Measurements from ENCODE around the gene TTC33. TPM values are rescaled to one million over a fixed set of nuclear protein-coding genes. Genes with fewer than 3 reads are reported as not detected.
A peak's percentile ranks its signal among the peaks of the same experiment; 100 is the strongest.

TTC33 gene
- total RNA-seq, 3 donors from 2014 or later (not counting 1 experiment from before 2014, with no cell fraction given), result 7.3 to 11.4 (median 10.0) TPM

DNA sequence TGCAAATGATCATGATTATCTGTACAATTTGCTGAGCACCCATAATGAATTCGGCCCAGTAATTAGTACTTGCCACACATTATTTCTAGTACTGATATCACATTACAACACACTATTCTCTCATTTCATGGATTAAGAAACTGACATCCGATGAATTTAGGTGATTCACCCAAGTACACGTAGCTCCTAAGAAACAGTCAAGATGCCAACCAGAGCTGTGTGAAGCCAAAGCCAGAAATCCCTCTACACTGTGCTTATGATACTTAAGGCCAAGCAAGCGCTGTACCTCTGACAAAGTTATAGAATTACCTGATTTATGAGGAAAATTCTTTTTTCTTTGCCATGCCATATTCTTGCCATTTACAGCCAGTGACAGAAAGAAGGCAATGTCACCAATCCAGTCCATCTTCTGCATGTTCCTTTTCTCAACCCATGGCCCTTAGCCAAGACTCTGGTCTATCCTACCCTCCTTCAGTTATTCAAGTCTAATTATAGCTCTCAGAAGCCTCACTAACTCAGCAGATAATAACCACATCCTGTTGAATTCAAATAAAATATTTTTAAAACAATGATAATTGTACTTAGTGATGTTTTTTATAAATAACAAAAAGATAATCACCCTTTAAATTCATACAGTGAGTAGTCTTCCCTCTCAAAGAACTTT lies 150.3 kb downstream of the TTC33 start:
- no peaks in the 10 kb centered on the region for H3K9me3 ChIP-seq (ENCODE audit: control insufficient read depth, insufficient read depth, low read length)
- H3K27ac Mint-ChIP-seq, result peak overlapping the region; percentile 12 to 63
- 97% methylated on average over 4 of the region's 4 CpGs for WGBS (ENCODE audit: insufficient coverage)
- H3K27ac ChIP-seq (ENCODE audit: low read length), result no peak overlapping the region
- peaks cover 0 to 2% of the 10 kb centered on the region in 2 donors for H3K27me3 Mint-ChIP-seq (ENCODE audit: low read depth in 2 of 2)
- H3K36me3 Mint-ChIP-seq, result no peaks in the 10 kb centered on the region
- DNase-seq, result peak in 1 of 2 donors; percentile 44
- no peak overlapping the region for H3K4me3 ChIP-seq (ENCODE audit: low read length)
- peak overlapping the region; percentile 40 for H3K4me3 Mint-ChIP-seq
- peaks cover 12% of the 10 kb centered on the region for H3K4me1 ChIP-seq (ENCODE audit: control insufficient read depth, insufficient read depth, low read length)
- TF ChIP-seq, protein P1, sequence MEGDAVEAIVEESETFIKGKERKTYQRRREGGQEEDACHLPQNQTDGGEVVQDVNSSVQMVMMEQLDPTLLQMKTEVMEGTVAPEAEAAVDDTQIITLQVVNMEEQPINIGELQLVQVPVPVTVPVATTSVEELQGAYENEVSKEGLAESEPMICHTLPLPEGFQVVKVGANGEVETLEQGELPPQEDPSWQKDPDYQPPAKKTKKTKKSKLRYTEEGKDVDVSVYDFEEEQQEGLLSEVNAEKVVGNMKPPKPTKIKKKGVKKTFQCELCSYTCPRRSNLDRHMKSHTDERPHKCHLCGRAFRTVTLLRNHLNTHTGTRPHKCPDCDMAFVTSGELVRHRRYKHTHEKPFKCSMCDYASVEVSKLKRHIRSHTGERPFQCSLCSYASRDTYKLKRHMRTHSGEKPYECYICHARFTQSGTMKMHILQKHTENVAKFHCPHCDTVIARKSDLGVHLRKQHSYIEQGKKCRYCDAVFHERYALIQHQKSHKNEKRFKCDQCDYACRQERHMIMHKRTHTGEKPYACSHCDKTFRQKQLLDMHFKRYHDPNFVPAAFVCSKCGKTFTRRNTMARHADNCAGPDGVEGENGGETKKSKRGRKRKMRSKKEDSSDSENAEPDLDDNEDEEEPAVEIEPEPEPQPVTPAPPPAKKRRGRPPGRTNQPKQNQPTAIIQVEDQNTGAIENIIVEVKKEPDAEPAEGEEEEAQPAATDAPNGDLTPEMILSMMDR (IDR thresholded peaks at IDR 0.05), result no peak
- no peaks in the 10 kb centered on the region for H3K9me3 Mint-ChIP-seq
- H3K36me3 ChIP-seq (ENCODE audit: control insufficient read depth, insufficient read depth, low read length), result no peaks in the 10 kb centered on the region
- H3K27me3 ChIP-seq (ENCODE audit: control insufficient read depth, insufficient read depth, low read length), result no peaks in the 10 kb centered on the region
- intact Hi-C loops (cut with micrococcal nuclease), result no loop called here
- H3K4me1 Mint-ChIP-seq, result peaks cover 18 to 21% of the 10 kb centered on the region in 2 donors
- ATAC-seq, result peak; percentile 12 to 75 (median 64)

DNA sequence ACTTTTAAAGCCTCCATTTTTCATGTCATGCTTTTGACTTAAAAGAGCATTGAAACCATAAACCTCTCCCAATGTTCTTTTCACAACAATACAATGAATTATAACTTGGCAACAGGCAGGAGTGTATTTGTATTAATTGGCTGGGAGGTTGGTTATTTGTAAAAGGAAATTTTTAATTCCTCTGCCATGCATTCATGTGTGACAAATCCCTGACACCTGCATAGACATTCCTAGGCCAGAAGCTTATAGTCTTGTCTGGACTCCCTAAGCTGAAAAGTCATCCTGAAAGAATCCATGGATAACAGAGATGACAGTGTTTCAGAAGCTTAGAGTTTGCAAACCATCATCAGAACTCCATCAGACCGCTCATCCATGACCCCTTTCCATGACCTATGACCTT lies 152.4 kb downstream of the TTC33 start:
- no peaks in the 10 kb centered on the region for H3K9me3 ChIP-seq (ENCODE audit: control insufficient read depth, insufficient read depth, low read length)
- Mint-ChIP-seq H3K4me3 (no peak overlapping the region), H3K27ac (no peak overlapping the region), H3K4me1 (peaks cover 18 to 21% of the 10 kb centered on the region in 2 donors), H3K36me3 (no peaks in the 10 kb centered on the region), H3K9me3 (no peaks in the 10 kb centered on the region), H3K27me3 (ENCODE audit: low read depth in 2 of 2) (peaks cover 0 to 2% of the 10 kb centered on the region in 2 donors)
- H3K4me1 ChIP-seq (ENCODE audit: control insufficient read depth, insufficient read depth, low read length), result peaks cover 12% of the 10 kb centered on the region
- WGBS (ENCODE audit: insufficient coverage), result no CpG with 5 or more reads among the region's 1 CpG
- DNase-seq (no peak), ATAC-seq (no peak)
- no peak overlapping the region for H3K4me3 ChIP-seq (ENCODE audit: low read length)
- H3K27ac ChIP-seq (ENCODE audit: low read length), result no peak overlapping the region
- TF ChIP-seq, protein P1 (IDR thresholded peaks at IDR 0.05), result no peak
- intact Hi-C loops (cut with micrococcal nuclease), result no loop called here
- no peaks in the 10 kb centered on the region for H3K36me3 ChIP-seq (ENCODE audit: control insufficient read depth, insufficient read depth, low read length)
- no peaks in the 10 kb centered on the region for H3K27me3 ChIP-seq (ENCODE audit: control insufficient read depth, insufficient read depth, low read length)

DNA sequence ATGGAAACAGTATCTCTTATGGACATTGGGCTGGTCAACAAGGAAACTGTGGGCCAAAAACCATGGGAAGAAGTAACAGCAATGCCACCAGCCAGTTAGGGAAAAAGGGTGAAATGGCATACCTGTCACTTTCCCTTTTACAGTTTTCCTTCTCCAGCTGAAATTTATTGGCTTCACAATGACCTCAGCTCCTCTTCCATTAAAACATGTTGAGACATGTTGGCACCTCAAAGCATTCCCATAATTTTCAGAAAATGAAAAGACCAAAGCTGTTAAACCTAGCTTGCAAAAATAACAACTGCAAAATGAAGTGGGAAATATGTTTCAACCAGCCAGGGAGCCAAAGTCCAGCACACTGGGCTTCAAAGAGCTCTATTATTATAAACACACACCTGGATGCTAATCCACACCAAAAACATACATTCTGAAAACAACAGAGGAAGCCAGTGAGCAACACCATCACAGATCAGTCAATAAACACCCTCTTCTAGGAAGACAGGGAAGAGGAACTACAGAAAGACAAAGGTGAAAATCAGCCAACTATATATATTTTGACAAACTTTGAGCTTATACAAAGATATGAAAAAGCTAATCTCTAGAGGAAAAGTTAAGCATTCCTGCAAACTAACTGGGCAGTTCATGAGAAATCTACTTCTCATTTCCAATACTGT lies 154.4 kb downstream of the TTC33 start:
- ATAC-seq, result no peak
- Histone ChIP-seq H3K36me3 (ENCODE audit: control insufficient read depth, insufficient read depth, low read length) (no peaks in the 10 kb centered on the region), H3K27ac (ENCODE audit: low read length) (no peak overlapping the region), H3K4me3 (ENCODE audit: low read length) (no peak overlapping the region), H3K4me1 (ENCODE audit: control insufficient read depth, insufficient read depth, low read length) (peaks cover 10% of the 10 kb centered on the region), H3K9me3 (ENCODE audit: control insufficient read depth, insufficient read depth, low read length) (no peaks in the 10 kb centered on the region), H3K27me3 (ENCODE audit: control insufficient read depth, insufficient read depth, low read length) (no peaks in the 10 kb centered on the region)
- Mint-ChIP-seq H3K36me3 (no peaks in the 10 kb centered on the region), H3K9me3 (no peaks in the 10 kb centered on the region), H3K27me3 (ENCODE audit: low read depth in 2 of 2) (peaks cover 3 to 11% of the 10 kb centered on the region in 2 donors), H3K27ac (no peak overlapping the region), H3K4me1 (peaks cover 12 to 18% of the 10 kb centered on the region in 2 donors), H3K4me3 (no peak overlapping the region)
- DNase-seq, result no peak
- intact Hi-C loops (cut with micrococcal nuclease), result no loop called here
- TF ChIP-seq, protein P1 (IDR thresholded peaks at IDR 0.05), result no peak
